T-helper 1 cell treated with Interleukin-12 subunit alpha and Interleukin-12 subunit beta and Interleukin-4 antibody, amounts not matched to agents 30 ng/mL and 1 ng/mL, for 36 hours (primary cell): ENCODE results near the gene FCGR3B. TPM values are rescaled to one million over a fixed set of nuclear protein-coding genes. Genes with fewer than 3 reads are reported as not detected.
"Not testable (repeated sequence)": the region's sequence is repeated elsewhere in the genome, so short reads cannot be mapped to it uniquely, and the experiment has no call there.

Source experiments
- intact Hi-C: fragments of 100-400 bp; cut with micrococcal nuclease; formaldehyde crosslinking; loops from one replicate; pipeline ENCODE4 v1.15.1; 2024
- total RNA-seq: library from RNA; stranded (reverse); gene quantifications from 2 replicates; pipeline ENCODE4 v1.2.3, GENCODE V29; 2022

FCGR3B gene
- total RNA-seq, 1 donor from 2014 or later = not detected

GRCh38 chr1:161639203-161639602 lies 8.2 kb upstream of the FCGR3B start:
- intact Hi-C loops = not testable (repeated sequence)

GRCh38 chr1:161638251-161638993 lies 7.4 kb upstream of the FCGR3B start:
- intact Hi-C loops = not testable (repeated sequence)

- intact Hi-C loops = not testable (repeated sequence)
Observed at GRCh38 chr1:161636976-161637375, 6.0 kb upstream of the FCGR3B start.

DNA sequence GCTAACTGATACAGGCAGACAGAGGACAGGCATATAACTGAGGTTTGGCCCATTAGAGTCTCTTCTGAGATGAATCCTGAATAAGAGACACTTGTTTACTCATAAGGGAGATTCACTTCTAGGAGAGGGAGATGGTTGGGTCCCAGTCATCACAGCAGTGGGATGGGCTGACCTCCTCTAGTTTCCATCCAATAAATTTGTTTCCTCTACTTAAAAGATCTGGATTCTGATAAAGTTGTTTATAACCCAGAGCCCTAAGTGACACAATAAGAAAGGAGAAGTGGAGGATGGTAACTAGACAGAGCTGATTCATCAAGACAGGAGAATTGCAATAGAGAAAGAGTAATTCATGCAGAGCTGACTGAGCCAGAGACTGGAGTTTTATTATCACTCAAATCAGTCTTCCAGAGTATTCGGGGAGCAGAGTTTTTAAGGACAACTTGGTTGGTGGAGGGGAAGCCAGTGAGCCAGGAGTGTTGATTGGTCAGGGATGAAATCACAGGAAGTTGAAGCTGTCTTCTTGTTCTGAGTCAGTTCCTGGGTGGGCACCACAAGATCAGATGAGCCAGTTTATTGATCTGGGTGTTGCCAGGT lies 5.3 kb upstream of the FCGR3B start:
- intact Hi-C loops = not testable (repeated sequence)

DNA sequence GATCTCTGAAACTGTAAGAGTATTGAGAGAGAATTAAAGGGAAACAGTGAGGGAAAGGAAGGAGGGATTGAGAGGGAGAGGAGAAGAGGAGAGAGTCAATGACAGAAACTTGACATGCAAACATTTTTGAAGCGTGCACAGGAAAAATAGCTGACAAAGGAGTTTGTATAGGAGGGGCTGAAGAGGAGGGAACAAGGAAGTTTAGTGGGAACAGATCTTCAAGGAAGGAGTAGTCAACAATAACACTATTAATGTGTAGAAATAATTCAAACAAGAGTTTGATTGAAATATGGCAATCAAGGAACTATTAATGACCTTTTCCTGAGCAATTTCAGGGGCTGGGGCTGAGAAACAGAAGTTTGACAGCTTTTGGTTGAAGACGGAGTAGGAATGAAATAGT lies 4.0 kb upstream of the FCGR3B start:
- intact Hi-C loops = not testable (repeated sequence)

DNA sequence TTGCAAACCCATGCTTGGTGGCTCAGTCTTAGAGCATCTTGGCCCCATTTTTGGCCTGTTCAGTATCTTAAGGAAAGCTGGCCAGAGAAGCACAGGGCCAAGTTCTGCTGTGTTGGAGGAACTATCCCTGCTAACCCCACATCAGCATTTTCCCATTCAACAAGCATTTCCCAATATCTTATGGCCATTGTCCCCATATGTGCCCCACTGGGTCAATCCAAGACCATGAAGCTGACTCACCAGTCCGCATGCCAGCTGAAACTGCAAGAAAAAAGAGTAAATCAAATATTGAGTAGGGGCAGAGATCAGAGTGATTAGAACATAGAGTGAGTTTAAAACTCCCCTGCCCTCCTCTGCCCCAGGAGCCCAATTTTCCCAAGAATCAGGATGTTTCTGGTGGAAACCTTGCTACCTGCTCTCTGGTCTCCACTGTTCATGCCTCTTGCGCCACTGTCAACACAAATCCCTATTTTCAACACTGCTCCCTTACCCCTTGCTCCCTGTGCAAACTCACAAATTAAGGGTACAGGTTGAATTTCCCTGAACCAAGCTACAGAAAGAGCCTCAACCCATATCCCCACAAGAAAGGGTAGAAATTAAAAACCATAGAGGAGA lies 741 bp downstream of the FCGR3B start:
- intact Hi-C loops = not testable (repeated sequence)

- intact Hi-C loops = not testable (repeated sequence)
Observed at GRCh38 chr1:161626445-161627146, 4.4 kb downstream of the FCGR3B start.

- intact Hi-C loops = not testable (repeated sequence)
Observed at GRCh38 chr1:161624605-161625004, 6.4 kb downstream of the FCGR3B start.

- intact Hi-C loops = not testable (repeated sequence)
Observed at GRCh38 chr1:161623401-161624051, 7.5 kb downstream of the FCGR3B start.

GRCh38 chr1:161622054-161622453 lies 8.9 kb downstream of the FCGR3B start:
- intact Hi-C loops = not testable (repeated sequence)

- intact Hi-C loops = loop anchor here (1.0 kb wide), 1 partner anchor 9 kb away; no protein-coding TSS in a partner anchor
Observed at GRCh38 chr1:161621181-161622000, 9.6 kb downstream of the FCGR3B start.

DNA sequence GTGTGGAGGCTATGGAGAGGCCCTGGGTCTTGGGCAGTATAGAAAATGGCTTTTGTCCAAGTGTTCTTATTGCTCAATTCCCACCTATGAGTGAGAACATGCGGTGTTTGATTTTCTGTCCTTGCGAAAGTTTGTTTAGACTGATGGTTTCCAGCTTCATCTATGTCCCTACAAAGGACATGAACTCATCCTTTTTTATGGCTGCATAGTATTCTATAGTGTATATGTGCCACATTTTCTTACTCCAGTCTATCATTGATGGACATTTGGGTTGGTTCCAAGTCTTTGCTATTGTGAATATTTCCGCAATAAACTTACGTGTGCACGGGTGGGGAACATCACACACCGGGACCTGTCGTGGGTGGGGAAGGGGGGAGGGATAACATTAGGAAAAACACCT lies 10.6 kb downstream of the FCGR3B start:
- intact Hi-C loops = not testable (repeated sequence)

DNA sequence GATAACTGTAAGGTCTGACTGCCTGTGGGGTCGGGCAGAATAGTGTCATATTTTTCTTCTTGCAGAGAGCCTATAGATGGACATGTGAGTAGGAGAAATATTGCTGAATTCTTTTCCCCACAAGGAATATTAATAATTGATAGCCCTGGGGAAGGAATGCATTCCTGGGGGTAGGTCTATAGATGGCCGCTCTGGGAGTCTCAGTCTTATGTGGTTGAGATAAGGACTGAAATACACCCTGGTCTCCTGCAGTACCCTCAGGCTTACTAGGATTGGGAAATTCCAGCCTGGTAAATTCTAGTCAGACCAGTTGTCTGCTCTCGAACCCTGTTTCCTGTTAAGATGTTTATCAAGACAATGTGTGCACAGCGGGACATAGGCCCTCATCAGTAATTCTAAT lies 12.5 kb downstream of the FCGR3B start:
- intact Hi-C loops = not testable (repeated sequence)

GRCh38 chr1:161616417-161616816 lies 14.6 kb downstream of the FCGR3B start:
- intact Hi-C loops = not testable (repeated sequence)

- intact Hi-C loops = loop anchor here (2.0 kb wide), 1 partner anchor 136 kb away; the partner anchor contains the start of gene DUSP12
Observed at GRCh38 chr1:161613142-161613514, 17.8 kb downstream of the FCGR3B start.

GRCh38 chr1:161612322-161613141 lies 18.4 kb downstream of the FCGR3B start:
- intact Hi-C loops = loop anchor here (1.0 to 2.0 kb wide), 6 partner anchors 9 to 213 kb away; partner anchors contain the start of gene DUSP12

- intact Hi-C loops = loop anchor here (1.0 to 2.0 kb wide), 6 partner anchors 9 to 213 kb away; partner anchors contain the start of gene DUSP12
Observed at GRCh38 chr1:161611866-161612321, 19.1 kb downstream of the FCGR3B start.

- intact Hi-C loops = not testable (repeated sequence)
Observed at GRCh38 chr1:161610198-161610597, 20.8 kb downstream of the FCGR3B start.
